CD1c-positive myeloid dendritic cell (primary cell): ENCODE measurements around the gene KIF7.

Source experiments
- DNase-seq: peaks from one replicate; pipeline ENCODE4 v3.0.0-alpha.2; 2016; ENCODE audit errors: extremely low spot score

KIF7 gene

DNA sequence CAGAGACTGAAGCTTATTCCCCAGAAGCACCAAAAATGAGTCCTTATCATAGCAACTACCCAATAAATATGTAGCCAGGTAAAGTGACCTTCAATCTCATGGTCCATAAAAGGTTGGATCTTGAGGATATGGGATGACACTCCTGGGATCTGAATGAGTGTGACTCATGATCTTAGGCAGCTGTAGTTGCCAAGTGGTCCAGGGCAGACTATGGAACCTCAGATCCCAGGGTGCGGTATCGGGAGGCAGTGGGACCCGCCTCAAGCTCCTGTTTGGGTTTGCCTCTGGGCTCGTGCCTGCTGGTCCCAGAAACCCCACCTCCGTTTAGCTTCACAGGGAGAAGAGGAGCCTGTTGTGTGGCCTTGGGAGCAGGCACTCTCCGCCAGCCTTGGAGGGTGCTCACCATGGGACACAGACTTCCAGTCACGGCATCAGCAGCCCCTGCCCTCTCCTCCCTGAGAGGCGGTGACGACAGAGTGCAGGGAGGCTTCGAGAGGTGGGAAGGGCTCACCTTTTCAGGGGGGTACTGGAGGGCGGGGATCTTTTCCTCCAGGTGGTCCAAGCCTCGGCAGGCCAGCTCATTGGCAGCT, 15.8 kb upstream of the KIF7 start:
- no peak for DNase-seq

DNA sequence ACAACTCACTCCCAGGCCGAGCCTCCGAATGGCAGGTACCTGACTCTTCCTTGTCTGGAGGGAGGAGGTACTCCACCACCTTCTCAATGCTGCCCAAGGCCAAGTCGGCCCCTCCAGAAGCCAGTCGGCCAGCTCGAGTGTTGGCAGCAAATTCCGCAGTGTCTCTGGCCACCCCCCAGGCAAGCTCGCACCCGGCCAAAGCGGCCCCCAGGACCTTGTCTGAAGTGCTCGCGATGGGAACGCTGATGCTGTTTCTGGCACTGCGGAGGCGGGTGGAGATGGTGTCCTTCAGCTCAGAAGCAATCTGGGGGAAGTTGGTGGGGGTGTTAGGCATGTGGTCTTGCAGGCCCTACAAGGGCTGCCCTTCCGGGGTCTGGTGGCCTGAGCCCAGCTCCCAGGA, 14.7 kb upstream of the KIF7 start:
- no peak for DNase-seq

DNA sequence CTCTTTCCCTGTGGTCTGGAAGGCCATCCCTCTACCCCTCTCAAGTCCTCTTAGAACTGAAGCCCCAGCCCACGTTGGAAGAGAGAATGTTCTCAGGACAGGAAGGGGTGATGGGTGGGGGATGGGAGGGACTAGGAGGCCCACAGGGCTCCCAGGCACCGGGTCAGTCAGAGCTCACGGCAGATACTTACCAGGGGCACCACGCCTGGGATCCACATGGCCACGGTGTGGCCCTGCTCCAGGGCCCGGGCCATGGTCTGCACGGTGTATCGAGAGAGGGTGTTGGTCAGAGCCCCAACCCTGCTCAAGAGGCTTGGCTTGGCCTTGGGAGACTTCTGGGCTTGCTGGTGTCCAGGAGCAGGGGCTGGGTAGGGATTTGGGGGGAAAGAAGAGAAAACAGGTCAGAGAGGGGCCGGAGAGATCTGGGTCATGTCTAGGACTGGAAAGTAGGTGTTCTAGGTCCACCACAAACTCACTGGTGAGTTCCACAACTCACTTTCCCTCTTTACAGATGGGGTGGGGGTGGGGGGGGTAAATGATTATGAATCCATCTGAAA, 14.1 kb upstream of the KIF7 start:
- no peak for DNase-seq

DNA sequence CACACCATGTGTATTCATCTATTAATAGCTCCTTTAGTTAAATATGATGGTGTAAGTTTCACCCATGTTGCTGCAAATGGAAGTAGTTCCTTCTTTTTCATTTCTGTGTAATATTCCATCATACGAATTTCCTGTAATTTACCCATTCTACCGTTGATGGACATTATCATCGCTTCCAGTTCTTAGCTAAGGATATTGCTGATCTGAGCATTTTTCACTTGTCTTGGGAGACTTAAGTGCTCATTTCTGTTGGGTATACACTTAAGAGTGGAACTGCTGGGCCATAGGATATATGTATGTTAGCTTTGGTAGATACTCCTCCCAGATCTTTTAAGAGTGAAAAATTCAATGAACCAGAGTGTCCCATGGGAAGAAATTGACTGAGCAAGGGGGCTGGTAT, 12.9 kb upstream of the KIF7 start:
- no peak for DNase-seq

DNA sequence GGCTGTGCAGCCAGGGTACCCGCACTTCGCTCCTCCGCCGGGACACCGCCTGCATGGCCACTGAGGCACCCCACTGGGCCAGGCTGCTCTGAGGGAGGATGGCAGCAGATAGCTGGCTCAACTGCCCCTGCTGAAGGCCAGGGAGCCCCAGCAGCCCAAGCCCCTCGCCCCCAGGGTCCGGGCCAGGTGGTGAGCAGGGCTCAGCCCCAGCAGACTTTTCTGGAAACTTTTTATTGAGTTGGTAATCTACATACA, 12.4 kb upstream of the KIF7 start:
- no peak for DNase-seq

DNA sequence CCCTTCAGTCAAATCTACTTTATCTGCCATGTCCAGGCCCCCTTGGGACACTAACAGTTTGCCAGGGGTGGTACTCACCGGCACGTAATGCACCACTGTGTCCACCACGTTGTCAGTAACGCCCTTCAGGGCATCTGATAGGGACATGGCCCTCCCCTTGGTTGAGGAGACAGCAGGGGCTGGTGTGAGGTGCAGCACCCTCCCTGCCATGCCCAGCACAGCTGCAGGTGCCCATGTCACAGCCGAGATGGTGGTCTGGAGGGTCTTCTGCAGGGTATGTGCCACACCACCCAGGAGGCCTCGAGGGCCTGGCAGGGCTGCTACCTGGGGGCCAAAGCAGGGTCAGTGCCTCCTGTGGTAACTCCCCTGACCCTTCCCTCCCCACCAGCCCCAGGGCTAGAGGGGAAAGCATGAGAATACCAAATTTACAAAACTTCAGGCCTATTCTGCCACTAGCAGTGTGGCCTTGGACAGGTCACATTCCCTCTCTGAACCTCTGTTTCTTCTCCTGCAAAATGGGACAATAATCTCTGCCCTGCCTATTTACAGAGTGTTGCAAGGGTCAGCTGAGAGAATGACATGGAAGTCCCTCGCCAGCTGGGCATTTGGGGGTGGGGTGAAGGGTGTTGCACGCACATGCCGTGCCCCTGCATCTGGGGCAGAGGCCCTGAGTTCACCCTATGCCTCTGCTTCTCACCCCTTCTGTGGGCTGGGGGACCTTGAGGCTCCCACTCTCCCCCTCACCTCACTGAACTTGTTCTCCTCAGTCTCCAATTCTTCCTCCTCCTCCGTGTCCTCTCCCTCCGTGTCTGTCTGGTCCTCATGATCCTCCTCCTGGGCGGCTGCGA, 11.8 kb upstream of the KIF7 start:
- DNase-seq, result no peak

DNA sequence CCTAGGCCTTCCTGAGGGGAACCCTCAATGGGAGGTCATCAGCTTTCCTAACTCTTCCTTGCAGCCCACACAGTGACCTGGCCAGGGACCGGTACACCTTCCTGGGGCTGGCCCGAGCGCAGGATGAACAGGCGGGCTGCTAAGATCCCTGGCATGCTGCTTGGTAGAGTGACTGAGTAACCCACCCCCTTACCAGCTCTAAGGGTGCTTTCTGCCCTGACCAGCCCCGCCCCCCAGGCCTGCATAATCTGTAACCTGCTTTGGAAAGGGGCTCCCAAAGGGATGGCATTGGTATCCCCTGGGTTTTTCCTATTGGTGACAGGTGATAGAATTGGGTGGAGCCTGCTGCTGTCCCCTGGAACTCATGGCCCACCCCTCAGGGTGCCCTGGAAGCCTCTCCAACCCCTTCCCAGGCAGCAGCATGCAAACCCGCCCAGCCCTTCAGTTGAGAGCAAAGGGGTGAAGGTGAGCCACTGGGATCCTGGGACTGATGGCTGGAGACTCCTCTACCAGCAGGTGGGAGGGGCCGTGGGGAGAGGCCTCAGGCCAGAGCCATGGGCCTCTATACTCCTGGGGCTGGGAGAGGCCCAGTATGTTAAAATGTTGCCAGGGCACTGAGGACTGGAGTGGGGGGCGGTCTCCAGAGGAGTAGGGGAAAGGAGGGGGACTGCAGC, 11.1 kb upstream of the KIF7 start:
- DNase-seq, result no peak

DNA sequence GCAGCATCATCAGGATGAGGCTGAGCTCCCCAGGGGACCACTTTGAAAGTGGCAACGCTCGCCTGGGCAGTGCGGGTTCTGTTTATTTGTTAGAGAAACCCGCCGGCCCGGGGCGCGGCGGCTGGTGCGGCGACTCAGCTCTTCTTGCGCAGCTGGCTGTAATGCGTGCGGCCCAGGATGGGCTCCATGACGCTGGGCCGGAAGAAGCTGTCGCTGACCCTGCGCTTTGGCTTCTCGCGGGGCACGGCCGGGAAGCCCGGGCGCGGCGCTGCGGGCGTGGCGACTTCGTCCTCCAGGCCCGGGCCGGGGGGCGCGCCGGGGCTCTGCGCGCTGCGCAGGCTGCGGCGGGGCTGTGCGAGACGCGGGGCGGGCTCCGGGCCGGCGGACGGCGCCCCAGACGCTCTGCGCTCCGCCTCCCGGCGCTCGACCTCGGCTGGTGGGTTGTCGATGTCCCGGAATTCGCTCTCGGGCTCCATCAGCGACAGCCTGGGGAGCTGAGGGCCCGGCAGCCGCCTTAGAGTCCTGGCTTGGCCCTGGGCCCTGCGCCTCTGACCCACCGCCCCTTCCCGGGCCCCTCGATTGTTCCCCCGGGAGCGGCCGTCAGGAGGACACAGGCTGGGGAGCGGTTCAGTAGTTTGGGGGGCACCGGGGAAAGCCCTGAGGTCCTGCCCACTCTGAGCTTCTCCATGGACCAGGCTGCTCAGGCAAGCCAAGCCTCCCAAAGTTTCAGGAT, 10.3 kb upstream of the KIF7 start:
- peak; percentile 41 for DNase-seq

DNA sequence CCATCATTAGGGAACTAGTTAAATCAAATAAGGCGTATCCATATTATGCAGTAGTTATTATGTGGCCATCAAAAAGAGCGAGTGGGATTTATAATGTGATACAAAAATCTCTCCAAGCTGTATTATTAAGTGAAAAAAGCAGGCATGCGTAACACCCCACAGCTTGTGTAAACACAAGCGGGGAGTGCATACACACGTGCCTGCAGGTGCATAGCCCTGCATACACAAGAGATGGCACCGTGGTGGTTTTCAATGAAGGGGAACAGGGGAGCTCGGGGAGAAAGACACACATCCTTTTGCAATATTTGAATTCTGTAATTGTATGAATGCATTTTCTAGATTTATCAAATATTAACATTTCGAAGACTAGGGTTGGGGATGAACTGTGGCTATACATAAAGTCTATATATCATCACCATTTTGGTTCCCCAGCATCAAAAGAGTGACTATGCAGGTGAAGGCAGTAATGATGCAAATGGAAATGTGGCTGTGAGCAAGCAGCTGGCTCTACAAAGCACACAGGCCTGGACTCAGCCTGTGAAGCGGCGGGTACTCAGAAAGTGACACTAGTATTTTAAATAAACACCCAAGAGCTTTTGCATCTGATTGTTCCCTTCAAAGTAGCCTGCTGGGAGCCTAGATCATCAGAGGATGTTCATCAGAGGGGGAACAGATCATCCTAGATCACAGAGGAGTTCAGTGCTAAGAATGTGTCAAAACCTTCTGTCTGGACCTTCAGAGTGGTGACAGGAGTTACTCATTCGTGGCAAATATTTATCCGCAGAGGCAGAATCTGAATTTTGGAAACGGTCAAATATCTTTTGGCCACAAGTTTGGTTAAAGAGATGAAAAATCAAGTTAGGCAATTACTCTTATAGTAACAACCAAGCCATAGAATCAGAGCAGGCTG, 9.4 kb upstream of the KIF7 start:
- DNase-seq, result no peak

DNA sequence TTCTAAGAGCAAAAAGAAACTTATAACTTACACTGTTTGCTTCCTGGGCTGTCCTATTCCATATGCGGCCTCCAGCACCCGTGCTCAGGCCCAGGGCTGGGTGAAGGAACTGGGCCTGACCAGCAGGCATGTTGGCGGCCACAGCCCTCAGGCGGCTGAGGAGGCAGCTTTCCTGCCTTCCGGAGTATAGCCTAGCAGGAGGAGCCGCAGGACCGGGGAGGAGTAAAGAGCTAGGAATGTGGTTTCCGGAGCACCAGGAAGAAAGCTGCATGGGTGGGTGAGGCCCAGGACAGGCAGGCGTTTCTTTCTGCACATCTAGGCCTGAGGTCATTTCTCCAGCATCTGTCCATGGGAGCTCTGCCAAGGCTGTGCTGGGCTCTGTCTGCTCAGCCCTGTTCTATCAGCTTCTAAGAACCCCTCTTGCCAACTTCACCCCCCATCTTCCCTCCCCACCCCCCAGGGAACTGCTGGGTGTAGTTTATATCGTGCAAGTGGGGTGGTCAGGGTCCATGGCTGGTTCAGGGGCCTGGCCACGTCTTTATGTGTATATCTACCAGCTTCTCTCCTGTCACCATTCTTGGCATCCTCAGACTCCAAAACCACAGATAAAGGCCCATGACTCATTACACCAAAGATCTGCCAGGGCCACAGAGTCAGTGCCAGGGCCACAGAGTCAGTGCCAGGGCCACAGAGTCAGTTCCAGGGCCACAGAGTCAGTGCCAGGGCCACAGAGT, 7.8 kb upstream of the KIF7 start:
- DNase-seq, result no peak

DNA sequence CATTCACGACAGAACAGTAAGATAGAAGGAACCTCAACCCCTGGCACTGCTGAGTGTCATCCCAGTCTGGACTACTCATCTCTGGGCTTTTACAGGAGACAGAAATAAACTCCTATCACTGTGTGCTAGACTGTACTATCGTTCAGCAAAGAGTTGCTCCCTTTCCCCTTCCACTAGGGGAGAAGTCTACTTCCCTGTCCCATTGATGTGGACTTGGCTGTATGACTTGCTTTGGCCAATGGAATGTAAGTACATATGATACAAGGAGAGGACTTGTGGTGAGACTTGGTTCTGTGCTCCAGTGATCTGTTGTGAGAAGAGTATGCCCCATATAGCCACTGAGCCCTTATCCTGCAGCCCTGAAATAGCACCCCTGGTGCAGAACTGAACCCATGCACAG, 5.3 kb upstream of the KIF7 start:
- DNase-seq, result no peak

DNA sequence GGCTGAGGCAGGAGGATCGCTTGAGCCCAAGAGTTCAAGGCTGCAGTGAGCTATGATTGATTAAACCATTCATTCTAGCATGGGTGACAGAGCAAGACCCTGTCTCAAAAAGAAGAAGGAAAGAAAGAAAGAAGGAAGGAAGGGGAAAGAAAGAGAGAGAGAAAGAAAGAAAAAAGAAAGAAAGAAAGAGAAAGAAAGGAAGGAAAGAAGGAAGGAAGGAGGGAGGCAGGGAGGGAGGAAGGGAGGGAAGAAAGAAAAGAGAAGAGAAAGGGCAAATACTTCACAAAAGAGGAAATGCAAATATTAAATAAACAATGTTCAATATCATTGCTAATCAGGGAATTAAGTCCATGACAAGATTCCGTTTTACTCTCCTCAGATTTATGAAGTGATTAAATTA, 4.0 kb upstream of the KIF7 start:
- no peak for DNase-seq

DNA sequence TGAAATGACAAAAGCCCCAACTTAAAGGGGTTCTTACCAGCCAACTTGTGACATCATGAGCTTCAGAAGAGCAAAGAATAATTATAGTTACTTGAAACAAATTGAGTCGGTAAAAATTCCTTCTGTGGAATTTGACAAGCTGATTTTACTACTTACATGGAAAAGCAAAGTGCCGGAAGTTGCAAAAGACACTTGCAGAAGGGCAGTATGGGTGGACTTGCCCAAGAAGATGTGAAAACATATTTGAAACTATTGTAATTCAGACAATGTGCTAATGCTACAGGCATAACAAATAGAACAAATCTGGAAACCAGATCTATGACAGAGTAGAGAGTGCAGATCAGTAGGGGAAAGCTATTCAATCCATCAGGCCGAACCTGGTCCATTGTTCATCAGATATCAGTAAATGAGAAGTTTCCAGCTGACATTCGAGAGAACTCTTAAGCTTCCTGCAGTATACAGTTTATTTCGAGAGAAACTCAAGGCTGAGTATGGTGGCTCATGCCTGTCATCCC, 2.5 kb upstream of the KIF7 start:
- no peak for DNase-seq

DNA sequence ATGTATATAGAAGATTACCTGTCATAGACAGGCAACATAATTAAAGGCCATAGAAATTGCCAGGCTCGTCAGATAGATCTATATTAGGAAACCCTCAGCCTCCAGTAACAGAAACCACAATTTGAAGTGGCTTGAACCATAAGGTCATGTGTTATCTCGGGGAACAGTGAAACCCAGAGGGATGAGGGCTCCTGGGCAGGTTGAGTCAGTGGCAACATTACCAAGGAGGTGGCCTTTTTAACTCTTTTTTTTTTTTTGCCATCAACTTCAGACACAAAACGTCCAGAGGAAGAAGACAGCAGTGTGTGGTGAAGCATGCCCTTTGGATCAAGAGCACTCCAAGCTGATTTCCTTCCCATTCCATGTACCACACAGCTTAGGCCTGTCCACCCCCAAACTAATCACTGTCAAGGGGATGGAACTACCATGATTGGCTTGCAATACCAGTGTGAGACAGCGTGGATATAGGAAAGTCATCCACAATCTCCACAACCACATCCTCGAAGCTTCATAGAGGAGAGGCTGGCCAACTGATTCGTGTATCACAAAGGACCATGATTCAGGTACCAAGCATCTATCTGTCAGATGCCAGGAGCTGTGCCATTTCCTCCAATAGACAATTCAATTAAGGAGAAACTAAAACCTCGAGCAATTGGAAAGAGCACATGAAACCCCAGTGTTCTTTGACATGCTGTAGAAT, 999 bp upstream of the KIF7 start:
- DNase-seq, result no peak

DNA sequence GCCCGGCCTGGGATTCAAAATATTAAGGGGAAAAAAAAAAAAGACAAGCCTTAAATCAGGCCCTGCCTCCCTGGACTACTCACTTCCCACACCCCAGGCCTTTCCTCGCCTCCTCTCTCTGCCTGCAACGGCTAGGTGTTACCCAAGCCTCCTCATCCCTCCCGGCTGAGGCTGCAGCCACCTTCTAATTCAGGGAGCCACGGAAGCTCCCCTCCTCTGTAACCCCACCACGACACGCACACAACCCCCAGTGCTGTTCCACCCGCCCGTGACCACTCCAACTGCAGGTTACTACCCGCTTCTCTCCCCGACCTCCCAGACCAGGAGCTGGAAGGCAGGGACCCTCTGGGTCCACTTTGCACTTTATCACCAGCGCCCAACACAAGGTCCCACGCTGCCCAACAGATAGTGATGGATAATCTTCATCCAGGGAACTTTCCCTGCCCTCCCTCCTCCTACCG, 936 bp downstream of the KIF7 start:
- DNase-seq, result no peak

DNA sequence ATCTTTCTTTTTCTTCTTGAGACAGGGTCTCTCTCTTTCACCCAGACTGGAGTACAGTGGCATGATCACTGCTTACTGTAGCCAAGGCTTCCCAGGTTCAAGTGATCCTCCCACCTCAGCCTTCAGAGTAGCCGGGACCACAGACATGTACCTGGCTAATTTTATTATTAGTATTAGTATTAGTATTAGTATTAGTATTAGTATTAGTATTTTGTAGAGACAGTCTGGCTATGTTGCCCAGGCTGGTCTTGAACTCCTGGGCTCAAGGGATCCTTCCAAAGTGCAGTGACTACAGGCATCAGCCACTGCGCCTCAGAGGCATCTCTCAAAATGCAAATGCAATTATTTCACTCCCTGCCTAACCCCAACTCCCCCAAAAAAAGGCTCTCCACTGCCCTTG, 1.7 kb downstream of the KIF7 start:
- no peak for DNase-seq

DNA sequence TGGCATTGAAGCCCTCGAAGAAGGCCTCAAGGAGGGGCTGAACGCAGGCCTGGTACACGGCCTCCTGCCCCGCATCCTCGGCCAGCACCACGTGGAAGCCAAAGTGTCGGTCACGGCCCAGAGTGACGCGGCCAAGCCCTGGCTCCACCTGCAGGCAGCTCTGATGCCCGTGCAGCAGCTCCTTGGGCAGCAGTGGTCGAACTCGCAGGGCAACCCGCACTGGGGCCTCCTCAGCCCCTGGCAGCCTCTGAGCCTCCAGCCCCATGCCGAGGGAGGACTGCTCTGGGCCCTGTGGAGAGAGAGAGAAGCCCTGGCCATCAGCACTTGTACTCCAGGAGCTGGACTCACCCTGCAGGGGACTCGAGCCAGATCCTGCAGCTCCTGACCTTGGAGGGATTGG, 2.6 kb downstream of the KIF7 start:
- no peak for DNase-seq

DNA sequence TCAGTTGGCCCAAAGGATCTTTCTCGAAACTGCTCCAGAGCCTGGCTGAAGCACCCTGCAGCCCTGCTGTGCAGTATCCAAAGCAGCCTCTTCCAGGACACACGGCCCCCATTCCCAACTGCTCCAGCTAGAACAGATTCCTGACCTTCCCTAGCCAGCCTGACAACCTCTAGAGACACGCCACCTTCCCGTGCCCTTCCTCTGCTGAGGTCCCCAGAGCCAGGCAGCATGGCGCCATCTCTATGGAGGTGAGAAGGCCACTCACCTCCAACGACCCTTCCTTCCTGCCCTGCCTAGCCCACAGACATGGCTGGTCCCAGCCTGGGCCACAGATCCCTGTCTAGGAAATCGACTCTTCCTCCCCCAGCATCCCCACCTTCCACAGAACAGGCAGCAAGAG, 3.1 kb downstream of the KIF7 start:
- DNase-seq, result no peak

DNA sequence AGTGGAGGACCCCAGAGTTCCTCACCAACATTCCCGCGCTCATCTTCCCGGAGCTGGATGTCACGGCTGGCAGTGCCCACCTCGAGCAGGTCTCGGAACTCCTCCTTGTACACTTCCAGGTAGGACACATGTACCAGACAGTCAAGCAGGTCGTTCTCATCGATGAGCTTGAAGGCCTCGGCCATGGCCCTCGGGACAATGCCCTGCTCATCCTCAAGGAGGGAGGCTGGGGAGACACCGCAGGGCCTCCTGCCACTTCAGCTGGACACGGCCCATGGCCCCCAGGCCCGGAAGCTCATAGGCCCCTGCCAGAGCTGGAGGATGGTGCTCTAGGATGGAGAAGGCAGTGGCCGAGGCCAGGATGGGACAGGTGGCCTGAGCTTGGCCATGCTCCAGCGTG, 5.6 kb downstream of the KIF7 start:
- no peak for DNase-seq
